Measurements from ENCODE around the gene XBP1.

The XBP1 gene

GRCh38 chr22:28750471-28750881 is 49.9 kb downstream of the XBP1 start:
- no peak for TF ChIP-seq ZNF274 (IDR thresholded peaks at IDR 0.05; ENCODE audit: low read depth, low read length)
- no peak overlapping the region for H3K4me3 ChIP-seq (ENCODE audit: low read length)
